ENCODE results near the gene PTPN22.

DNA sequence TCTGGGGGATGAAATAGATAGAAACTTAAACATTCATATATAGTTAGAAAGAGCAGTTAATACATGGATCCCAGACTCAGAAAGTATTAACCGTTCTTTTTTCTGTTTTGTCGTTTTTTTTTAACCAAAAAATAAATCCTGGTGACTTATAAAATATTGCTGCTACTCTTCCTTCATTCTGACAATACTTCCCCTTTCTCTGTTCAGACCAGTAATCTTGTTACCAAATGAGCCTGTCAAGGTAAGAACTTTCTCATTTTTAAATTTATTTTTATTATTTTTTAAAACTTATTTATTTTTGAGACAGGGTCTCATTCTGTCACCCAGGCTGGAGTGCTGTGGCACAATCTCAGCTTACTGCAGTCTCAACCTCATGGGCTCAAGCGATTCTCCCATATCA, 13.7 kb downstream of the PTPN22 start:
- TF ChIP-seq, protein P1, sequence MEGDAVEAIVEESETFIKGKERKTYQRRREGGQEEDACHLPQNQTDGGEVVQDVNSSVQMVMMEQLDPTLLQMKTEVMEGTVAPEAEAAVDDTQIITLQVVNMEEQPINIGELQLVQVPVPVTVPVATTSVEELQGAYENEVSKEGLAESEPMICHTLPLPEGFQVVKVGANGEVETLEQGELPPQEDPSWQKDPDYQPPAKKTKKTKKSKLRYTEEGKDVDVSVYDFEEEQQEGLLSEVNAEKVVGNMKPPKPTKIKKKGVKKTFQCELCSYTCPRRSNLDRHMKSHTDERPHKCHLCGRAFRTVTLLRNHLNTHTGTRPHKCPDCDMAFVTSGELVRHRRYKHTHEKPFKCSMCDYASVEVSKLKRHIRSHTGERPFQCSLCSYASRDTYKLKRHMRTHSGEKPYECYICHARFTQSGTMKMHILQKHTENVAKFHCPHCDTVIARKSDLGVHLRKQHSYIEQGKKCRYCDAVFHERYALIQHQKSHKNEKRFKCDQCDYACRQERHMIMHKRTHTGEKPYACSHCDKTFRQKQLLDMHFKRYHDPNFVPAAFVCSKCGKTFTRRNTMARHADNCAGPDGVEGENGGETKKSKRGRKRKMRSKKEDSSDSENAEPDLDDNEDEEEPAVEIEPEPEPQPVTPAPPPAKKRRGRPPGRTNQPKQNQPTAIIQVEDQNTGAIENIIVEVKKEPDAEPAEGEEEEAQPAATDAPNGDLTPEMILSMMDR (tag by site-specific recombination; IDR thresholded peaks at IDR 0.05) = no peak
- no peak for TF ChIP-seq RBAK (tag by site-specific recombination; IDR thresholded peaks at IDR 0.05)
- no peak for TF ChIP-seq ZNF664 (tag by site-specific recombination; IDR thresholded peaks at IDR 0.05)
- TF ChIP-seq GLIS2 (tag by site-specific recombination; IDR thresholded peaks at IDR 0.05) = no peak
- TF ChIP-seq, protein P2, sequence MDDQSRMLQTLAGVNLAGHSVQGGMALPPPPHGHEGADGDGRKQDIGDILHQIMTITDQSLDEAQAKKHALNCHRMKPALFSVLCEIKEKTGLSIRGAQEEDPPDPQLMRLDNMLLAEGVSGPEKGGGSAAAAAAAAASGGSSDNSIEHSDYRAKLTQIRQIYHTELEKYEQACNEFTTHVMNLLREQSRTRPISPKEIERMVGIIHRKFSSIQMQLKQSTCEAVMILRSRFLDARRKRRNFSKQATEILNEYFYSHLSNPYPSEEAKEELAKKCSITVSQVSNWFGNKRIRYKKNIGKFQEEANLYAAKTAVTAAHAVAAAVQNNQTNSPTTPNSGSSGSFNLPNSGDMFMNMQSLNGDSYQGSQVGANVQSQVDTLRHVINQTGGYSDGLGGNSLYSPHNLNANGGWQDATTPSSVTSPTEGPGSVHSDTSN (CRISPR knock-in tag; IDR thresholded peaks at IDR 0.05) = no peak
- TF ChIP-seq ZNF510 (tag by site-specific recombination; IDR thresholded peaks at IDR 0.05; ENCODE audit: insufficient replicate concordance) = no peak
- TF ChIP-seq ZNF132 (tag by site-specific recombination; IDR thresholded peaks at IDR 0.05; ENCODE audit: borderline replicate concordance) = no peak
- no peak for TF ChIP-seq ZFP3 (tag by site-specific recombination; IDR thresholded peaks at IDR 0.05; ENCODE audit: low read depth)
- TF ChIP-seq ZNF121 (tag by site-specific recombination; IDR thresholded peaks at IDR 0.05) = no peak
- TF ChIP-seq, protein P3, sequence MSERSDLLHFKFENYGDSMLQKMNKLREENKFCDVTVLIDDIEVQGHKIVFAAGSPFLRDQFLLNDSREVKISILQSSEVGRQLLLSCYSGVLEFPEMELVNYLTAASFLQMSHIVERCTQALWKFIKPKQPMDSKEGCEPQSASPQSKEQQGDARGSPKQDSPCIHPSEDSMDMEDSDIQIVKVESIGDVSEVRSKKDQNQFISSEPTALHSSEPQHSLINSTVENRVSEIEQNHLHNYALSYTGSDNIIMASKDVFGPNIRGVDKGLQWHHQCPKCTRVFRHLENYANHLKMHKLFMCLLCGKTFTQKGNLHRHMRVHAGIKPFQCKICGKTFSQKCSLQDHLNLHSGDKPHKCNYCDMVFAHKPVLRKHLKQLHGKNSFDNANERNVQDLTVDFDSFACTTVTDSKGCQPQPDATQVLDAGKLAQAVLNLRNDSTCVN (tag by site-specific recombination; optimal IDR thresholded peaks at IDR 0.05) = no peak
